NT2/D1 (cell line): ENCODE data around the gene GMNN.

Source experiments
- SUZ12 ChIP-seq: IDR thresholded peaks from 2 replicates; pipeline ENCODE4 v1.6.1; 2011; ENCODE audit not compliant: insufficient read length, insufficient read depth; ENCODE audit errors: extremely low read depth
- YY1 ChIP-seq: IDR thresholded peaks from 2 replicates; pipeline ENCODE4 v1.6.1; 2011; ENCODE audit not compliant: insufficient read length, insufficient read depth
- ZNF274 ChIP-seq: IDR thresholded peaks from 2 replicates; pipeline ENCODE4 v1.6.1; 2011; ENCODE audit warnings: mild to moderate bottlenecking, low read depth, low read length

DNA sequence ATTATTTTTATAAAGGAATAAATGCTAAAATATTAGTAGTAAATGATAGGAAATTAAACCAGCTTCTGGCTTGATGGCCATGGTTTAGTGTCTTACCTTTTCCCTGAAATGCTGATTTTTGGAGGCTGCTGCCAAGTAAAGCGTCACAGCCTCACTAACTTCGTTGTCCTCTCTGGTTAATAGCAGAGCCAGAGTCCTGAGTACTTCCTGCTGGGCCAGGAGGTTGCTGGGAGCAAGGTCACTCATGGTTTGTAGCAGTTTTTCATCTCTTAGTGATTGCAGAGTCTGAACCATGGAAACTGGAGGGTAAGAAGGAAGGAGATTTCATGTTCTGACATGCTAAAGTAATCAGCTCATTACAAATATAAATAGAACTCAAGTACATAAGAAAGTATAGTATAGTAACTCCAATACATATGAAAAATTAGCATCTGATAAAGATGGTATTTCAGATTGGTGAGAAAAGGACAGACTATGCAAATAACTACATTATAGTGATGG, 50.4 kb downstream of the GMNN start:
- TF ChIP-seq YY1, result no peak
- TF ChIP-seq ZNF274, result no peak
- TF ChIP-seq SUZ12, result no peak
